ENCODE measurements around the gene C2orf80. TPM values are rescaled to one million over a fixed set of nuclear protein-coding genes. Genes with fewer than 3 reads are reported as not detected.

The C2orf80 gene
- total RNA-seq, 4 donors from 2014 or later = not detected

DNA sequence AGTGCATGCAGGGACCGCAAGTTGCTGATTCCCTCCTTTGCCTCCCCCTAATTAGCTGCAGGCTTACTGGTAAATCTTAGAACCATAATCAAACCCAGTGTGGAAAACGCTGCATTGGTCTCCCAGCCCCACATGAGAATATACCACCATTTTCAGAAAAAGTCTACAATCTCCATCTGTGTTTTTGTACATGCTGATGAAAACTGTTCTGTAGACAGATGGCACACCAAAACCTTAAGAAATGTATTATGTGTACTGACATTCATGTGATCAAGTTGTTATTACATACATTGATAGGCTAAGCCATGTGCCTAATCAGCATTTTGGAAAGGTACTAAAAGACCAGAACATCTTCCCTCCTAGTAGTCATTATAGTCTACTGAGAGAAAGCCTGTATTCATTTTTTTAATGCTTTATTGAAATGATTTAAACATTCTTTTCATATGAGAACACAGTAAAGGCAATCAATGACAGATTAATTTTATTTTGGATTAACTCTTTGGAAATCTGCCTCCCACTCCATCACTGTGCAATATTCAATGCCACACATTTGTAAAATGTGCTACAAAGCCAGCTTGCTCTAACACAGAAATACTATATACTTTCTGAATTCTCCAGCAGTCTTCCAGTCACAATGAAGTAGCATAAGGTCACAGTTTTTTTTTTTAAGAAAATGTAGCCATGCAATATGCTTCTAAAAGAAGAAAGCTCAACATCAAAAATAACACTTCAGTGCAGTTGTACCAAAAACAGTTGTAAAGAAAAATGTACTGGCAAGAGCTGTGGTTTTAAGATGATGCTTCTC lies 24.7 kb downstream of the C2orf80 start:
- Histone ChIP-seq H3K27me3 (no peaks in the 10 kb centered on the region), H3K36me3 (no peaks in the 10 kb centered on the region), H3K9me3 (no peaks in the 10 kb centered on the region), H3K4me3 (no peak overlapping the region), H3K4me1 (no peaks in the 10 kb centered on the region), H3K27ac (no peak overlapping the region)
- DNase-seq (ENCODE audit: low spot score in 2 of 2) = no peak
- TF ChIP-seq EP300 (IDR thresholded peaks at IDR 0.05) (no peak), POLR2A (IDR thresholded peaks at IDR 0.05) (no peak), CTCF (IDR thresholded peaks at IDR 0.05) (no peak)
- 65 to 74% methylated on average over 2 of the region's 2 CpGs for WGBS, 2 donors

GRCh38 chr2:208163489-208163888 lies 26.3 kb downstream of the C2orf80 start, which contains the start of gene CRYGA:
Gene CRYGA, minus strand, starts transcription at chr2:208163589. Its CDS starts 33 bp downstream, at chr2:208163556.
- no peak for DNase-seq (ENCODE audit: low spot score in 2 of 2)
- no peak within 1 kb of the TSS for H3K27ac ChIP-seq
- TF ChIP-seq CTCF (IDR thresholded peaks at IDR 0.05) (no peak), POLR2A (IDR thresholded peaks at IDR 0.05) (no peak), EP300 (IDR thresholded peaks at IDR 0.05) (no peak)
- H3K9me3 ChIP-seq = no peaks in the 10 kb centered on the region
- H3K4me3 ChIP-seq = no peak within 1 kb of the TSS
- WGBS, 2 donors = 73 to 89% methylated on average over 2 of the region's 2 CpGs
- H3K36me3 ChIP-seq = no peaks in the 10 kb centered on the region
- H3K4me1 ChIP-seq = no peaks in the 10 kb centered on the region
- H3K27me3 ChIP-seq = no peaks in the 10 kb centered on the region

GRCh38 chr2:208156439-208156838 lies 33.4 kb downstream of the C2orf80 start:
- H3K9me3 ChIP-seq = peaks cover 0 to 5% (median 0%) of the 10 kb centered on the region in 4 donors
- no peak overlapping the region for H3K27ac ChIP-seq
- WGBS, 2 donors = 48 to 73% methylated on average over 2 of the region's 2 CpGs
- DNase-seq (ENCODE audit: low spot score in 2 of 2) = no peak
- no peaks in the 10 kb centered on the region for H3K27me3 ChIP-seq
- H3K4me3 ChIP-seq = no peak overlapping the region
- no peaks in the 10 kb centered on the region for H3K36me3 ChIP-seq
- TF ChIP-seq CTCF (IDR thresholded peaks at IDR 0.05) (no peak), POLR2A (IDR thresholded peaks at IDR 0.05) (no peak), EP300 (IDR thresholded peaks at IDR 0.05) (no peak)
- no peaks in the 10 kb centered on the region for H3K4me1 ChIP-seq

- Histone ChIP-seq H3K4me3 (no peak overlapping the region), H3K27ac (no peak overlapping the region), H3K9me3 (peaks cover 0 to 8% (median 0%) of the 10 kb centered on the region in 4 donors), H3K36me3 (no peaks in the 10 kb centered on the region), H3K4me1 (no peaks in the 10 kb centered on the region), H3K27me3 (no peaks in the 10 kb centered on the region)
- TF ChIP-seq CTCF (IDR thresholded peaks at IDR 0.05) = no peak
- no peak for TF ChIP-seq EP300 (IDR thresholded peaks at IDR 0.05)
- no peak for TF ChIP-seq POLR2A (IDR thresholded peaks at IDR 0.05)
- DNase-seq (ENCODE audit: low spot score in 2 of 2) = no peak
Observed at GRCh38 chr2:208153156-208153555, 36.7 kb downstream of the C2orf80 start.

GRCh38 chr2:208150956-208151355 lies 38.9 kb downstream of the C2orf80 start:
- WGBS, 2 donors = 86 to 91% methylated on average over 1 of the region's 1 CpG
- Histone ChIP-seq H3K27ac (no peak overlapping the region), H3K27me3 (no peaks in the 10 kb centered on the region), H3K36me3 (no peaks in the 10 kb centered on the region), H3K4me1 (no peaks in the 10 kb centered on the region), H3K4me3 (no peak overlapping the region), H3K9me3 (peaks cover 0 to 8% (median 0%) of the 10 kb centered on the region in 4 donors)
- DNase-seq (ENCODE audit: low spot score in 2 of 2) = no peak
- TF ChIP-seq POLR2A (IDR thresholded peaks at IDR 0.05) = no peak
- TF ChIP-seq EP300 (IDR thresholded peaks at IDR 0.05) = no peak
- TF ChIP-seq CTCF (IDR thresholded peaks at IDR 0.05) = no peak

All from tibial nerve (tissue), 4 donors.